Measurements from ENCODE around the gene CCDC18.

The CCDC18 gene

GRCh38 chr1:93180723-93181613, at the start of gene CCDC18:
TSS of gene CCDC18 (plus strand) at chr1:93180724. CDS start at chr1:93183362, 2,638 bp downstream.
- TF ChIP-seq CTCF (IDR thresholded peaks at IDR 0.05; ENCODE audit: low read depth, low read length), result no peak
- H3K4me3 ChIP-seq (ENCODE audit: low read depth, low read length), result peak within 1 kb of the TSS; percentile 98

- H3K4me3 ChIP-seq (ENCODE audit: low read depth, low read length), result no peak overlapping the region
- TF ChIP-seq CTCF (IDR thresholded peaks at IDR 0.05; ENCODE audit: low read depth, low read length), result no peak
Observed at GRCh38 chr1:93132638-93133037, 47.9 kb upstream of the CCDC18 start.

- TF ChIP-seq CTCF (IDR thresholded peaks at IDR 0.05; ENCODE audit: low read depth, low read length), result no peak
- H3K4me3 ChIP-seq (ENCODE audit: low read depth, low read length), result no peak overlapping the region
Observed at GRCh38 chr1:93136445-93136844, 44.1 kb upstream of the CCDC18 start.

GRCh38 chr1:93137604-93138292, 42.8 kb upstream of the CCDC18 start:
- no peak overlapping the region for H3K4me3 ChIP-seq (ENCODE audit: low read depth, low read length)
- no peak for TF ChIP-seq CTCF (IDR thresholded peaks at IDR 0.05; ENCODE audit: low read depth, low read length)

- H3K4me3 ChIP-seq (ENCODE audit: low read depth, low read length), result no peak overlapping the region
- no peak for TF ChIP-seq CTCF (IDR thresholded peaks at IDR 0.05; ENCODE audit: low read depth, low read length)
Observed at GRCh38 chr1:93140106-93140505, 40.4 kb upstream of the CCDC18 start.

GRCh38 chr1:93142161-93142560, 38.4 kb upstream of the CCDC18 start:
- no peak overlapping the region for H3K4me3 ChIP-seq (ENCODE audit: low read depth, low read length)
- no peak for TF ChIP-seq CTCF (IDR thresholded peaks at IDR 0.05; ENCODE audit: low read depth, low read length)

- no peak overlapping the region for H3K4me3 ChIP-seq (ENCODE audit: low read depth, low read length)
- TF ChIP-seq CTCF (IDR thresholded peaks at IDR 0.05; ENCODE audit: low read depth, low read length), result no peak
Observed at GRCh38 chr1:93143136-93143535, 37.4 kb upstream of the CCDC18 start.
